Measurements from ENCODE around the gene CTTNBP2NL.

- no peak for TF ChIP-seq POLR2A (IDR thresholded peaks at IDR 0.05)
- TF ChIP-seq, protein P1, sequence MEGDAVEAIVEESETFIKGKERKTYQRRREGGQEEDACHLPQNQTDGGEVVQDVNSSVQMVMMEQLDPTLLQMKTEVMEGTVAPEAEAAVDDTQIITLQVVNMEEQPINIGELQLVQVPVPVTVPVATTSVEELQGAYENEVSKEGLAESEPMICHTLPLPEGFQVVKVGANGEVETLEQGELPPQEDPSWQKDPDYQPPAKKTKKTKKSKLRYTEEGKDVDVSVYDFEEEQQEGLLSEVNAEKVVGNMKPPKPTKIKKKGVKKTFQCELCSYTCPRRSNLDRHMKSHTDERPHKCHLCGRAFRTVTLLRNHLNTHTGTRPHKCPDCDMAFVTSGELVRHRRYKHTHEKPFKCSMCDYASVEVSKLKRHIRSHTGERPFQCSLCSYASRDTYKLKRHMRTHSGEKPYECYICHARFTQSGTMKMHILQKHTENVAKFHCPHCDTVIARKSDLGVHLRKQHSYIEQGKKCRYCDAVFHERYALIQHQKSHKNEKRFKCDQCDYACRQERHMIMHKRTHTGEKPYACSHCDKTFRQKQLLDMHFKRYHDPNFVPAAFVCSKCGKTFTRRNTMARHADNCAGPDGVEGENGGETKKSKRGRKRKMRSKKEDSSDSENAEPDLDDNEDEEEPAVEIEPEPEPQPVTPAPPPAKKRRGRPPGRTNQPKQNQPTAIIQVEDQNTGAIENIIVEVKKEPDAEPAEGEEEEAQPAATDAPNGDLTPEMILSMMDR (IDR thresholded peaks at IDR 0.05) = no peak
Observed at GRCh38 chr1:112383759-112384370, 12.1 kb upstream of the CTTNBP2NL start.

Data from vagina (tissue), 2 donors.